ENCODE results near the gene AAMDC. TPM values are rescaled to one million over a fixed set of nuclear protein-coding genes. Genes with fewer than 3 reads are reported as not detected.
"Not testable (repeated sequence)": the region's sequence is repeated elsewhere in the genome, so short reads cannot be mapped to it uniquely, and the experiment has no call there.

The AAMDC gene
- total and polyA plus RNA-seq, 2 of the 13 experiments (the other 11 are each of a cell fraction or from before 2014, with no cell fraction given), result 18.1 to 35.6 TPM

DNA sequence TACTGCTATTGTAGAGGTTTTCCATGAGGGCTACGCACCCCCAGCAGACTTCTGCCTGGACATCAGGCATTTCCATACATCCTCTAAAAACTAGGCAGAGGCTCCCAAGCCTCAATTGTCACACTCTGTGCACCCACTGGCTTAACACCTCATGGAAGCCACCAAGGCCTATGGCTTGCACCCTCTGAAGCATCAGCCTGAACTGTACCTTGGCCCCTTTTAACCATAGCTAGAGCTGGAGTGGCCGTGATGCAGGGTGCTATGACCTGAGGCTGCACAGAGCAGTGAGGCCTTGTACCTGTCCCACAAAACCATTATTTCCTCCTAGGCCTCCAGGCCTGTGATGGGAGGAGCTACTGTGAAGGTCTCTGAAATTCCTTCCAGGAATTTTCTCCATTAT, 33.9 kb downstream of the AAMDC start:
- H4K20me1 ChIP-seq (ENCODE audit: insufficient read depth, low read length), result no peaks in the 10 kb centered on the region
- peaks cover 21% of the 10 kb centered on the region for H3K9me3 ChIP-seq (ENCODE audit: low read length)
- DNase-seq (ENCODE audit: low spot score), result no peak
- H3K4me1 ChIP-seq (ENCODE audit: insufficient read depth, low read length), result peaks cover 9% of the 10 kb centered on the region
- no peaks in the 10 kb centered on the region for H3K79me2 ChIP-seq (ENCODE audit: insufficient read depth, low read length)
- ChIA-PET CTCF (ENCODE audit: low intra/inter-chr PET ratio, low total read pairs) (no interaction called here), POLR2A (no interaction called here)
- H2AFZ ChIP-seq (ENCODE audit: low read length), result no peak overlapping the region
- H3K36me3 ChIP-seq (replicated peaks in 1 of 2; ENCODE audit: control insufficient read depth in 1 of 2, insufficient read depth in 2 of 2, low read length in 2 of 2), result peaks cover 6 to 13% of the 10 kb centered on the region in 2 experiments; a peak in 2 of 5 replicates
- no peak for ATAC-seq
- no peak overlapping the region for H3K9ac ChIP-seq (ENCODE audit: insufficient read depth, low read depth, low read length)
- in situ Hi-C loops (cut with HindIII; ENCODE audit: extremely low pct_ligation_motif_present, low pct_unique_long_range_greater_than_20kb), result no loop called here
- no peak overlapping the region for H3K4me3 ChIP-seq (replicated peaks in 1 of 3; ENCODE audit: insufficient read depth in 1 of 3, low read depth in 2 of 3, low read length in 3 of 3)
- FAIRE-seq, result no peak
- no peak overlapping the region for H3K4me2 ChIP-seq (ENCODE audit: low read depth, low read length)
- WGBS (ENCODE audit: low lambda C conversion rate), result 100% methylated on average over 2 of the region's 2 CpGs
- BruUV-seq (replicated peaks), result no TSS peak
- peak; percentile 78 for TF ChIP-seq ZFP36 (IDR thresholded peaks at IDR 0.05; ENCODE audit: borderline replicate concordance, low read depth, low read length, partially characterized antibody)
- TF ChIP-seq, protein P1, sequence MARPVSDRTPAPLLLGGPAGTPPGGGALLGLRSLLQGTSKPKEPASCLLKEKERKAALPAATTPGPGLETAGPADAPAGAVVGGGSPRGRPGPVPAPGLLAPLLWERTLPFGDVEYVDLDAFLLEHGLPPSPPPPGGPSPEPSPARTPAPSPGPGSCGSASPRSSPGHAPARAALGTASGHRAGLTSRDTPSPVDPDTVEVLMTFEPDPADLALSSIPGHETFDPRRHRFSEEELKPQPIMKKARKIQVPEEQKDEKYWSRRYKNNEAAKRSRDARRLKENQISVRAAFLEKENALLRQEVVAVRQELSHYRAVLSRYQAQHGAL (CRISPR knock-in tag; IDR thresholded peaks at IDR 0.05; ENCODE audit: not compliant biosample characterization), result no peak
- no peak overlapping the region for H3K27ac ChIP-seq (ENCODE audit: extremely low read length, insufficient read depth, low read length)
- H3K27me3 ChIP-seq (ENCODE audit: control insufficient read depth in 1 of 2, insufficient read depth in 2 of 2, low read length in 2 of 2), result no peaks in the 10 kb centered on the region
- intact Hi-C loops (cut with micrococcal nuclease; ENCODE audit: unreplicated experiment), result no loop called here

DNA sequence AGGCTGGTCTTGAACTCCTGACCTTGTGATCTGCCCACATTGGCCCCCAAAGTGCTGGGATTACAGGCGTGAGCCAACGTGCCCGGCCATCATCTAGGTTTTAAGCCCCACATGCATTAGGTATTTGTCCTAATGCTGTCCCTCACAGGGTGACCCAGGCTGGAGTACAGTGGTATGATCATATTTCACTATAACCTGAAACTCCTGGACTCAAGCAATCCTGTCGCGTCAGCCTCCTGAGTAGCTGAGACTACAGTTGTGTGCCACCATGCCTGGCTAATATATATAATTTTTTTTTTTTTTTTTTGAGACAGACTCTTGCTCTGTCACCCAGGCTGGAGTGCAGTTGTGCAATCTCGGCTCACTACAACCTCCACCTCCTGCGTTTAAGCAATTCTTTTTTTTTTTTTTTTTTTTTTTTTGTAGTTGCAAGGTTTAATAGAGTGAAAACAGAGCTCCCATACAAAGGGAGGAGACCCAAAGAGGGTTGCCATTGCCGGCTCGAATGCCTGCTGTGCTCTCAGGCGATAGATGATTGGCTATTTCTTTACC, 37.0 kb downstream of the AAMDC start:
- H3K27ac ChIP-seq (ENCODE audit: extremely low read length, insufficient read depth, low read length); H3K27me3 ChIP-seq (ENCODE audit: control insufficient read depth in 1 of 2, insufficient read depth in 2 of 2, low read length in 2 of 2); H3K36me3 ChIP-seq (replicated peaks in 1 of 2; ENCODE audit: control insufficient read depth in 1 of 2, insufficient read depth in 2 of 2, low read length in 2 of 2); ATAC-seq; DNase-seq (ENCODE audit: low spot score); H4K20me1 ChIP-seq (ENCODE audit: insufficient read depth, low read length); POLR2A ChIA-PET; BruUV-seq (replicated peaks); in situ Hi-C loops (cut with HindIII; ENCODE audit: extremely low pct_ligation_motif_present, low pct_unique_long_range_greater_than_20kb); H3K4me2 ChIP-seq (ENCODE audit: low read depth, low read length); H3K79me2 ChIP-seq (ENCODE audit: insufficient read depth, low read length); CTCF ChIA-PET (ENCODE audit: low intra/inter-chr PET ratio, low total read pairs); FAIRE-seq; H2AFZ ChIP-seq (ENCODE audit: low read length); intact Hi-C loops (cut with micrococcal nuclease; ENCODE audit: unreplicated experiment); H3K4me3 ChIP-seq (replicated peaks in 1 of 3; ENCODE audit: insufficient read depth in 1 of 3, low read depth in 2 of 3, low read length in 3 of 3); H3K4me1 ChIP-seq (ENCODE audit: insufficient read depth, low read length); H3K9ac ChIP-seq (ENCODE audit: insufficient read depth, low read depth, low read length): not testable (repeated sequence)
- WGBS (ENCODE audit: low lambda C conversion rate), result 83% methylated on average over 10 of the region's 10 CpGs
- peaks cover 21% of the 10 kb centered on the region for H3K9me3 ChIP-seq (ENCODE audit: low read length)

DNA sequence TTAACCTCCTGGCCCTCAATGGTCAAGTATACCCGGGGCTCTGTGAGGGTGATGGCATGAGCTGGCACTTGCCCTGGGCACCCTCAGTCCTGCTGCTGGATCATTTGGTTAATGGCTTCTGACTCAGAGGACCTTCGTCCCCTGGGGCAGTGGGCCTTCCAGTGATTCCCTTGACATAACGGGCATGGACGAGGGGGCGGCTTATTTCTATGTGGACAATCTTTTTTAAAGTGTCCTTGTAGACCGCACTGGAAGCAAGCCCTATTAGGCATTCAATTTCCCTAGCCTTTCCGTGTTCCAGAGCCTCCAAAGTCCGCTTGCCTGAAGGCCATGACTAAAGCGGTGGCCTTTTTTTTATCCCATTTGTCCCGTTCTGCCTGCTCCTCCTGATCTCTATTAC, 40.5 kb downstream of the AAMDC start:
- ATAC-seq; BruUV-seq (replicated peaks); H3K79me2 ChIP-seq (ENCODE audit: insufficient read depth, low read length); H3K9ac ChIP-seq (ENCODE audit: insufficient read depth, low read depth, low read length); H2AFZ ChIP-seq (ENCODE audit: low read length); POLR2A ChIA-PET; DNase-seq (ENCODE audit: low spot score); H3K4me3 ChIP-seq (replicated peaks in 1 of 3; ENCODE audit: insufficient read depth in 1 of 3, low read depth in 2 of 3, low read length in 3 of 3); H3K4me2 ChIP-seq (ENCODE audit: low read depth, low read length); CTCF ChIA-PET (ENCODE audit: low intra/inter-chr PET ratio, low total read pairs); H3K27ac ChIP-seq (ENCODE audit: extremely low read length, insufficient read depth, low read length); H3K36me3 ChIP-seq (replicated peaks in 1 of 2; ENCODE audit: control insufficient read depth in 1 of 2, insufficient read depth in 2 of 2, low read length in 2 of 2); H3K27me3 ChIP-seq (ENCODE audit: control insufficient read depth in 1 of 2, insufficient read depth in 2 of 2, low read length in 2 of 2); FAIRE-seq; intact Hi-C loops (cut with micrococcal nuclease; ENCODE audit: unreplicated experiment); H3K4me1 ChIP-seq (ENCODE audit: insufficient read depth, low read length); in situ Hi-C loops (cut with HindIII; ENCODE audit: extremely low pct_ligation_motif_present, low pct_unique_long_range_greater_than_20kb); H3K9me3 ChIP-seq (ENCODE audit: low read length); H4K20me1 ChIP-seq (ENCODE audit: insufficient read depth, low read length): not testable (repeated sequence)
- WGBS (ENCODE audit: low lambda C conversion rate), result 98% methylated on average over 6 of the region's 10 CpGs
